IPS-11a (cell line): ENCODE measurements around the gene CELF1.

ENCODE experiments used
- H3K4me3 ChIP-seq: one replicate; pipeline ENCODE4 v1.5.1; 2013; ENCODE audit warnings: low read depth, low read length, control low read depth

CELF1 gene

GRCh38 chr11:47451436-47451835, 101.5 kb downstream of the CELF1 start:
- no peak overlapping the region for H3K4me3 ChIP-seq

- no peak overlapping the region for H3K4me3 ChIP-seq
Measured at GRCh38 chr11:47449541-47449940, 103.4 kb downstream of the CELF1 start.

DNA sequence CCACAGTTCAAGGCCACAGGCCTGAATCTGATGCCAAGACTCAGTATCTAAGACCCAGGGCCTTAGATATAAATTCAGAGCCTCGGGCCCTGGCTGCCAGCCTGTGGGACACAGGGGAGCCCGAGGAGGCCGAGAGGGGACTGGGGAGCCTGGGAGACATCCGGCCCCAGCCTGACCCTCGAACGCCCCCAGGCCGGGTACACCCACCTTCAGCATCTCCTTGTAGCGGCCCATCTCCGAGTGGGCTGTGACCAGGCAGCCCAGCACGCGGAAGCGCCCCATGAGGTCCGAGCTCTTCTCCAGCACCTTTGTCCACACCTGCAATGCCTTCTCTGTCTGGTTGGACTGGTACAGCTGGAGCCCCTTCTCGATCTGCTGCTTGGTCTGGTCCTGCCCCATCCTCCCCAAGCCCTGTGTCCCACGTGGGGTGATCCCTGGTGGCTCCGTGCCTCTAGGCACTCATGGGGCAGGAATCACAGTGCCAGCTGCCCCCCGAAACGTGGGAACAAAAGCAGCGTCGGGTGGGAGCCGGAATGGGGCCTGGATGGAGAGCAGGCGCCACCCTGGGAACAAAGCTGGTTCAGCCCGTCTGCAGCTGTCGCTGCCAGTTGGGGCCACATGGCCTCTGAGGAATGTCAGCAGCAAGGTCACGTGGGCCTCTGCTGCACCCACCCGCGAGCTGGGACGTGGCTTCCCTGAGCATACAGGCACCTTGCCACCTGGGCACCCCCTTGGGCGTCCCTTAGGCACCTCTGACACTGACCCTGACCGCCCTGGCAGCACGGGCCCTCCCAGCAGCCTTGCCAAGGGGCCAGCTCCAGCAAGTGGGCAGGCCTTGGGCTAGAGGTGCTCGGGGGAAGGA, 104.1 kb downstream of the CELF1 start, which contains the start of gene RAPSN:
Gene RAPSN, minus strand, starts transcription at position 571 of the 862 bp plus-strand sequence. Its CDS starts 172 bp downstream, at position 399.
- no peak within 1 kb of the TSS for H3K4me3 ChIP-seq

DNA sequence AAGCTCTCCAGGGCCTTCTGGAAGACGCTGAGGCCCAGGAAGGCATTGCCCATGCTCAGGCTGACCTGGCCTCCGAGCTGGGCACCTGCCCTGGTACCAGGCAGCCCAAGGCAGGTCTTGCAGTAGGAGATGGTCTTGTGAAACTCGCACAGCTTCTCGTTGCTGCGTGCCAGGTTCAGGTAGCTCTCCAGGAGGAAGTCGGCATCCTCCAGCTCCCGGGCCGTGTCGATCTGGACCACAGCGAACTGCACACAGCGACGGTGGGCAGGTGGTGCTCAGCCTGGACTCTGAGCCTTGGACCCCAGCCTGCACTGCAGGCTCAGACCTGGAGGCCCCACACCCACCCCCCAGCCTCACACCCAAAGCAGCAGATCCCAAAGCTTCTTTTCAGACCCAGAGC, 105.0 kb downstream of the CELF1 start:
- no peak overlapping the region for H3K4me3 ChIP-seq

DNA sequence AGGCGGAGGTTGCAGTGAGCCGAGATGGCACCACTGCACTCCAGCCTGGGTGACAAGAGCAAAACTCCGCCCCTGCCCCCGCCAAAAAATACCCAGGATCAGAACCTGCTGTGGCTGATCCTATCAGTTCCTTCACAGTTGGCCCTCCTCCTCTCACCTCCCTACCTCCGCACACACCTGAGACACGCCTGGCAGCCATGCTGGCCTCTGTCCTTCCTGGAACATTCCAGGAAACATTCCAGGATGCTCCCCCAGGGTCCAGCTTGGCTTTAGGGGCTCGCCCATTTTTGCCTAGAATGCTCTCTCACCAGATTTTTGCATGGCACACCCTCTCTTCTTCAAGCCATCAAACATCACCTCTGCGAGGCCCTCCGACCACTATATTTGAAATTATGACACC, 106.1 kb downstream of the CELF1 start:
- H3K4me3 ChIP-seq = no peak overlapping the region

DNA sequence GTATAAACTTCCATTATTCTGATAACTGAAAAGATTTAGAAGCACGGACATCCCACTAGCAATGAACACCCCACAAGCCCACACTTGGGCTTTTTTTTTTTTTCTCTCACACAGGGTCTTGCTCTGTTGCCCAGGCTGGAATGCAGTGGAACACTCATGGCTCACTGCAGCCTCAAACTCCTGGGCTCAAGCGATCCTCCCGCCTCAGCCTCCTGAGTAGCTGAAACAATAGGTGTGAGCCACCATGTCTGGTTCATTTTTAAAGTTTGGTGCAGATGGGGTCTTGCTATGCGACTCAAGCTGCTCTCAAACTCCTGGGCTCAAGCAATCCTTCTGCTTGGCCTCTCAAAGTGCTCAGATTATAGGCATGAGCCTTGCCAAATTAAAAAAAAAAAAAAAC, 107.1 kb downstream of the CELF1 start:
- H3K4me3 ChIP-seq = no peak overlapping the region

GRCh38 chr11:47443817-47444216, 109.1 kb downstream of the CELF1 start:
- no peak overlapping the region for H3K4me3 ChIP-seq

DNA sequence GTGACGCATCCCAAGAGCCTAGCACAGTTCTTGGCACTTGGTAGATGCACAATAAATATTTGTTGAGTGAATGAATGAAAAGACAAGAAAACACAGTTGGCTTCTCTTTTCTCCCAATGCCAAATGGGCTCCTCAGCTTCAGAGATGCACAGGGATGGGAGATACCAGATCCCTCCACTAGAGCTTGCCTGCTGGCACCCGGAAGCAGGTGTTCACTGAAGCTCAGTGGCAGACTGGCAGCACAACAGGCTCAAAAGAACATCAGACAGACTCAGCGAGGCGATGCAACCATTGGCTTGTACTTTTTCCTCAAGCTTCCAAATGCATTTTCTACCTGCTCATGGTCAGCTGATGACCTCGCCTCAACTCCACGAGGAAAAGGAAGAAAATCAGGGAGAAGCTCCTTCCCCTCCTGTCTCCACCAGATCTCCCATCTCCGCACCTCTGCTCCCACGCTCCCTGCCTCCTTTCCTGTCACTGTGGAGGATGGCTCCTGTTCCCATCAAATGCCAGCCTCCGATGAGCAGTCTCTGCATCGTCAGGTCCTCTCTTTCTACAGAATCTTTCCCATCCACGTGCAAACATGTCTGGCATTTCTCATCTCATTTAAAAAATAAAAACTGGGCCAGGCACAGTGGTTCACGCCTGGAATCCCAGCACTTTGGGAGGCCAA, 109.8 kb downstream of the CELF1 start:
- no peak overlapping the region for H3K4me3 ChIP-seq

DNA sequence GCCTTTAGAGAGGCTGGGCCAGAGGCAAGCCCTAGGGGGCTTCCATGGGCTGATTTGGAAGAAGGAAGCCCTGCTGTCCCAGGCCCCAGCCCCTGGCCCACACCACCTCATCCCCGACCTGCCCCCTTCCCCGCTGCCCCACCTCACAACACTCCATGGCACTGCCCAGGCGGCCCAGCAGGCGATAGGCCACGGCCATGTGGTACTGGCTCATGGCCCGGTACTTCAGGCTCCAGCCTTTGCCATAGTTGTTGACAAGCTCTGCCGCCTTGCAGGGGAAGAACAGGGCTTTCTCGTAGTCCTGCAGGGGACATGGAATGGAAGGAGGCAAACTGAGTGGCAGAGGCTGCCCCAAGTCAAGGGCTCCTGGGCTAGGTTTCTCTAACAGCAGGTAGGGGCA, 110.4 kb downstream of the CELF1 start:
- H3K4me3 ChIP-seq = no peak overlapping the region

DNA sequence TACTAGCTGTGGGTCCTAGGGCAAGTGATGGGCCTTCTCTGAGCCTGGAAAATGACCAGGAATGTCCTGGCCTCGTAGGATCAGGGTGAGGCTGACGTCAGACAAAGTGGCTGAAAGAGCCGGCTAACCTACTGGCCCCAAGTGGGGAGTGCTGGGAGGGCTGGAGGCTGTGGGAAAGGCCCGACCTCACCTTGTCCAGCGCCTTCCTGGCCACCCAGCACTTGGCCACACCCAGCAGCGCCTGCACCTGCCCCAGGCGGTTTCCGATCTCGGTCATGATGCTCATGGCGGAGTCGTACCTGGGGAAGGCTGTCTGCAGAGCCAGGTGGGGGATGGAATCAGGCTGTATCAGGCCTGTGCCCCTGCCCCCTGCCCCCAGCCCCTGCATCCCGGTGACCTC, 111.5 kb downstream of the CELF1 start:
- H3K4me3 ChIP-seq = no peak overlapping the region

GRCh38 chr11:47440054-47440476, 112.9 kb downstream of the CELF1 start:
- no peak overlapping the region for H3K4me3 ChIP-seq

GRCh38 chr11:47438721-47439120, 114.2 kb downstream of the CELF1 start:
- H3K4me3 ChIP-seq = no peak overlapping the region

GRCh38 chr11:47437746-47438418, 115.0 kb downstream of the CELF1 start:
- H3K4me3 ChIP-seq = no peak overlapping the region

GRCh38 chr11:47437218-47437745, 115.7 kb downstream of the CELF1 start:
- H3K4me3 ChIP-seq = no peak overlapping the region

GRCh38 chr11:47436726-47437125, 116.2 kb downstream of the CELF1 start:
- H3K4me3 ChIP-seq = no peak overlapping the region

DNA sequence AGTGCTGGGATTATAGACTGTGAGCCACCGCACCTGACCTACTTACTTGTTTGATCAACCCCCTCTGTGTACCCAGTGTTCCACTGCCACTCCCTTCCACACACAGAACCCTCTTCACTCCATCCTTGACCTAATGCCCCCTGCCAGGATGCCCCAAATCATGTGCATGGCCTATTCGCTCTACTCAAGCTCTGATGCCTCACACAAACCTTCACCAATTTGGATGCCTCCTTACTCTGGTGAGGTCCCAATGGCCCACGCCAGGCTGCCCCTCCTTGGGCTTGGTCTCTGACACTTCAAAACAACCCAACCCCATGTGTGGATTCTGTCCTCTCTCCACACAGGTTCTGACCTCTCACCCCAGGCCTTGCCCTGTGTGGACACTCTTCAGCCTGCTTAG, 117.2 kb downstream of the CELF1 start:
- H3K4me3 ChIP-seq = no peak overlapping the region

- no peak overlapping the region for H3K4me3 ChIP-seq
Measured at GRCh38 chr11:47434011-47434786, 118.7 kb downstream of the CELF1 start.

GRCh38 chr11:47433157-47433556, 119.8 kb downstream of the CELF1 start:
- H3K4me3 ChIP-seq = no peak overlapping the region

DNA sequence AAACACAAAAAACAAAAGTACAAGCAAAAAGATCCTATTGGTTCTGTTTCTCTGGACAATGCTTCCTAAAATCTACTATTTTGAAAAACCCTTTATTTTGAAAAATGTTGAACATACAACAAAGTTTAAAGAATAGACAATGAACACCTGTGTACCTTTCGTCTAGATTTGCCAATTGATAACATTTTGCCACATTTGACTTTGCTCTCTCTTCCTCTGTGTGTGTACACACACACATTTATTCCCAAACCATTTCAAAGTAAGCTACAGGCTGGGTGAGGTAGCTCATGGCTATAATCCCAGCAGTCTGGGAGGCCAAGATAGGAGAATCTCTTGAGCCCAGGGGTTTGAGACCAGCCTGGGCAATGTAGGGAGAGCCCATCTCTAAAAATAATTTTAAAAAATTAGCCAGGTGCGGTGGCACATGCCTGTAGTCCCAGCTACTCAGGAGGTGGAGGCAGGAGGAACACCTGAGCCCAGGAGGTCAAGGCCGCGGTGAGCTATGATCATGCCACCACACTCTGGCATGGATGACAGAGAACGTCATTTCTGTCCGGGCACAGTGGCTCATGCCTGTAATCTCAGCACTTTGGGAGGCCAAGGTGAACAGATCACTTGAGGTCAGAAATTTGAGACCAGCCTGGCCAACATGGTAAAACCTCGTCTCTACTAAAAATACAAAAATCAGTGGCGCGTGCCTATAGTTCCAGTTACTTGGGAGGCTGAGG, 121.4 kb downstream of the CELF1 start:
- H3K4me3 ChIP-seq = no peak overlapping the region

GRCh38 chr11:47430524-47430923, 122.4 kb downstream of the CELF1 start:
- no peak overlapping the region for H3K4me3 ChIP-seq
